H9 (cell line): ENCODE results near the gene CSMD2. TPM values are rescaled to one million over a fixed set of nuclear protein-coding genes. Genes with fewer than 3 reads are reported as not detected.

Source experiments
- DNase-seq: peaks from one replicate; pipeline ENCODE4 v3.0.0-alpha.2; 2017
- H2AFZ ChIP-seq: one replicate; pipeline ENCODE4 v1.6.1; 2013; ENCODE audit warnings: mild to moderate bottlenecking, low read length, control low read depth, moderate library complexity
- H2AK5ac ChIP-seq: 2 replicates; pipeline ENCODE4 v1.6.1; 2013; ENCODE audit warnings: low read length, control low read depth, mixed read lengths; ENCODE audit not compliant: insufficient read length
- H2BK120ac ChIP-seq: one replicate; pipeline ENCODE4 v1.6.1; 2013; ENCODE audit warnings: low read depth, mild to moderate bottlenecking, low read length, control low read depth, inconsistent platforms; ENCODE audit not compliant: poor library complexity, severe bottlenecking
- H2BK12ac ChIP-seq: 2 replicates; pipeline ENCODE4 v1.6.1; 2013; ENCODE audit warnings: low read length, control low read depth, mixed read lengths, low read depth; ENCODE audit not compliant: insufficient read length
- H2BK15ac ChIP-seq: 2 replicates; pipeline ENCODE4 v1.6.1; 2013; ENCODE audit warnings: low read depth, low read length, control low read depth
- H2BK20ac ChIP-seq: one replicate; pipeline ENCODE4 v1.6.1; 2013; ENCODE audit warnings: low read depth, mild to moderate bottlenecking, low read length, control low read depth, inconsistent platforms; ENCODE audit not compliant: poor library complexity, severe bottlenecking
- H2BK5ac ChIP-seq: 2 replicates; pipeline ENCODE4 v1.6.1; 2013; ENCODE audit warnings: low read length, control low read depth, mixed read lengths; ENCODE audit not compliant: insufficient read length
- H3K14ac ChIP-seq: 2 replicates; pipeline ENCODE4 v1.6.1; 2013; ENCODE audit warnings: low read length, control low read depth; ENCODE audit not compliant: insufficient read depth
- H3K18ac ChIP-seq: 2 replicates; pipeline ENCODE4 v1.6.1; 2013; ENCODE audit warnings: low read depth, mild to moderate bottlenecking, mixed read lengths, low read length, control low read depth; ENCODE audit not compliant: insufficient read length
- H3K23ac ChIP-seq: 2 replicates; pipeline ENCODE4 v1.6.1; 2013; ENCODE audit warnings: low read length, control low read depth, mixed read lengths, low read depth; ENCODE audit not compliant: insufficient read length
- H3K23me2 ChIP-seq: 2 replicates; pipeline ENCODE4 v1.6.1; 2013; ENCODE audit warnings: low read depth, mild to moderate bottlenecking, mixed read lengths, low read length, control low read depth; ENCODE audit not compliant: insufficient read length, poor library complexity, severe bottlenecking
- H3K27ac ChIP-seq: 2 replicates; pipeline ENCODE4 v1.5.1; 2013; ENCODE audit warnings: low read length, control low read depth, mixed read lengths, low read depth; ENCODE audit not compliant: insufficient read length
- H3K27me3 ChIP-seq: 2 replicates; pipeline ENCODE4 v1.6.1; 2013; ENCODE audit warnings: low read length, control low read depth, inconsistent platforms; ENCODE audit not compliant: insufficient read depth
- H3K4ac ChIP-seq: 2 replicates; pipeline ENCODE4 v1.6.1; 2013; ENCODE audit warnings: low read depth, mild to moderate bottlenecking, control low read depth, inconsistent platforms, low read length, moderate library complexity
- H3K4me1 ChIP-seq: 2 replicates; pipeline ENCODE4 v1.6.1; 2013; ENCODE audit warnings: low read length, control low read depth, inconsistent platforms; ENCODE audit not compliant: insufficient read depth
- H3K4me2 ChIP-seq: 2 replicates; pipeline ENCODE4 v1.6.1; 2013; ENCODE audit warnings: low read length, control low read depth, mixed read lengths; ENCODE audit not compliant: insufficient read length, insufficient read depth
- H3K56ac ChIP-seq: 2 replicates; pipeline ENCODE4 v1.6.1; 2013; ENCODE audit warnings: low read depth, mild to moderate bottlenecking, mixed read lengths, low read length, control low read depth; ENCODE audit not compliant: insufficient read length
- H3K79me1 ChIP-seq: 2 replicates; pipeline ENCODE4 v1.6.1; 2013; ENCODE audit warnings: low read depth, mild to moderate bottlenecking, moderate library complexity, low read length, control low read depth, inconsistent platforms; ENCODE audit not compliant: insufficient read depth, poor library complexity, severe bottlenecking
- H3K79me2 ChIP-seq: 2 replicates; pipeline ENCODE4 v1.6.1; 2013; ENCODE audit warnings: low read length, control low read depth, inconsistent platforms; ENCODE audit not compliant: insufficient read depth
- H3K9ac ChIP-seq: 2 replicates; pipeline ENCODE4 v1.6.1; 2013; ENCODE audit warnings: low read length, control low read depth, mixed read lengths; ENCODE audit not compliant: insufficient read length; ENCODE audit errors: extremely low read depth
- H3K9me3 ChIP-seq: one replicate; pipeline ENCODE4 v1.6.1; 2013; ENCODE audit warnings: low read depth, low read length, inconsistent platforms; ENCODE audit not compliant: control insufficient read depth
- H3T11ph ChIP-seq: one replicate; pipeline ENCODE4 v1.6.1; 2013; ENCODE audit warnings: mild to moderate bottlenecking, low read length, control low read depth, inconsistent platforms
- H4K20me1 ChIP-seq: one replicate; pipeline ENCODE4 v1.6.1; 2013; ENCODE audit not compliant: control insufficient read depth, insufficient read length, insufficient read depth
- H4K5ac ChIP-seq: 2 replicates; pipeline ENCODE4 v1.6.1; 2013; ENCODE audit warnings: low read depth, mild to moderate bottlenecking, mixed read lengths, low read length, control low read depth; ENCODE audit not compliant: insufficient read length
- H4K8ac ChIP-seq: replicated peaks from 2 replicates; pipeline ENCODE4 v1.6.1; 2013; ENCODE audit warnings: low read length, control low read depth, mixed read lengths, low read depth; ENCODE audit not compliant: insufficient read length
- H4K91ac ChIP-seq: 2 replicates; pipeline ENCODE4 v1.6.1; 2013; ENCODE audit warnings: low read depth, mild to moderate bottlenecking, moderate library complexity, mixed read lengths, low read length, control low read depth; ENCODE audit not compliant: insufficient read length
- H3K27ac Mint-ChIP-seq, 3 experiments: 2 replicates in 2 of 3; 3 replicates in 1 of 3; pipeline ENCODE4 v1.8.0; 2020 to 2021; ENCODE audit warnings: mixed read lengths in 3 of 3, mild to moderate bottlenecking in 1 of 3, moderate library complexity in 1 of 3
- H3K27me3 Mint-ChIP-seq: 2 replicates; pipeline ENCODE4 v1.8.0; 2021; ENCODE audit warnings: low read depth, mild to moderate bottlenecking, moderate library complexity, mixed read lengths
- H3K36me3 Mint-ChIP-seq, 3 experiments: 2 replicates in 2 of 3; 3 replicates in 1 of 3; pipeline ENCODE4 v1.8.0; 2020 to 2021; ENCODE audit warnings: low read depth in 3 of 3, mixed read lengths in 3 of 3; ENCODE audit not compliant: insufficient read depth in 1 of 3
- H3K4me1 Mint-ChIP-seq, 2 experiments: 2 replicates each; pipeline ENCODE4 v1.8.0; 2020; ENCODE audit warnings: mixed read lengths in 2 of 2
- H3K4me3 Mint-ChIP-seq, 2 experiments: 2 replicates in 1 of 2; 3 replicates in 1 of 2; pipeline ENCODE4 v1.8.0; 2020 to 2021; ENCODE audit warnings: mild to moderate bottlenecking in 2 of 2, mixed read lengths in 2 of 2, moderate library complexity in 1 of 2
- H3K9me3 Mint-ChIP-seq, 2 experiments: 2 replicates in 1 of 2; 3 replicates in 1 of 2; pipeline ENCODE4 v1.8.0; 2020; ENCODE audit warnings: mild to moderate bottlenecking in 2 of 2, mixed read lengths in 2 of 2, moderate library complexity in 1 of 2
- WGBS: extraction: QIAGEN DNeasy Blood & Tissue Kit; methylation state at CpG from one replicate; pipeline ENCODE4 v1.1.7; 2013; ENCODE audit warnings: missing lambda C conversion rate, low lambda C conversion rate, mixed read lengths; ENCODE audit not compliant: insufficient read length; ENCODE audit errors: extremely low coverage; 5-methylcytosine and 5-hydroxymethylcytosine counted together
- total RNA-seq: library from RNA; stranded (reverse); gene quantifications from 2 replicates; pipeline ENCODE4 v1.2.1, GENCODE V29; 2021
- TF ChIP-seq, protein P1 (sequence below): fragments of 200-600 bp; sonication (generic); conservative IDR thresholded peaks from 3 replicates; pipeline ENCODE4 v1.8.0; 2021; ENCODE audit warnings: antibody characterized with exemption, mild to moderate bottlenecking

Gene CSMD2
- total RNA-seq, 1 experiment from 2014 or later = 6.4 TPM

DNA sequence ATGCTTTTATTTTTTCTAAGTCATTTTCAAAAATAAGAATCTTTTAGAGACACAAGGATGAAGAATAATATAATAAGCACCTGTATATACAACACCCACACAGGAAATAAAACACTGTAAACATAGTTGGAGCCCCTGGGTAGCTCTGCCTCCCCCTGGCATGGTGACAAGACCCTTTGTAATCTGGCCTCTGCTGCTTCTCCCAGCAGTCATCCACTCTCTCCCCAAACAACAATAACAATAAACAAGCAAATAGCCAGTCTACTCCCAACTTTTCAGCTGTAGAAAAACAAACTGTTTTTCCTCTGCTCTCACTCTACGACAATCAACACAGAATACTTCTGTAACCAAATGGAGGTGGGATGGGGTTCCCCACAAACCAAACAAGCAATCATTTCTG lies 110.1 kb downstream of the CSMD2 start:
- Histone ChIP-seq H4K8ac (no peak overlapping the region), H3K9ac (no peak overlapping the region), H4K5ac (no peak overlapping the region), H3K9me3 (peaks cover 7% of the 10 kb centered on the region), H3K14ac (no peak overlapping the region), H3K56ac (no peak overlapping the region), H3T11ph (no peak overlapping the region), H3K23ac (no peak overlapping the region), H3K79me1 (no peaks in the 10 kb centered on the region), H3K4ac (no peak overlapping the region), H2BK20ac (no peak overlapping the region), H3K23me2 (no peaks in the 10 kb centered on the region), H4K91ac (no peak overlapping the region), H3K4me1 (no peaks in the 10 kb centered on the region), H3K4me2 (no peak overlapping the region), H2BK12ac (no peak overlapping the region), H2AK5ac (no peak overlapping the region), H4K20me1 (no peaks in the 10 kb centered on the region), H3K18ac (no peak overlapping the region), H2BK120ac (no peak overlapping the region), H2BK5ac (no peak overlapping the region), H2BK15ac (no peak overlapping the region), H3K27me3 (no peaks in the 10 kb centered on the region), H3K79me2 (no peaks in the 10 kb centered on the region), H3K27ac (no peak overlapping the region), H2AFZ (no peak overlapping the region)
- peaks cover 20 to 21% of the 10 kb centered on the region in 2 experiments for H3K4me1 Mint-ChIP-seq
- 0 out of 7 replicates have a peak overlapping the region, but pooled peaks of 1 of the 3 experiments have one; percentile 32 for H3K27ac Mint-ChIP-seq
- H3K4me3 Mint-ChIP-seq = no peak overlapping the region
- WGBS = no CpG with 5 or more reads among the region's 1 CpG
- DNase-seq = no peak
- peaks cover 0 to 18% (median 10%) of the 10 kb centered on the region in 3 experiments; a peak in 5 of 7 replicates for H3K36me3 Mint-ChIP-seq
- peaks cover 0 to 4% of the 10 kb centered on the region in 2 experiments; a peak in 2 of 5 replicates for H3K9me3 Mint-ChIP-seq
- no peaks in the 10 kb centered on the region for H3K27me3 Mint-ChIP-seq
- TF ChIP-seq, protein P1, sequence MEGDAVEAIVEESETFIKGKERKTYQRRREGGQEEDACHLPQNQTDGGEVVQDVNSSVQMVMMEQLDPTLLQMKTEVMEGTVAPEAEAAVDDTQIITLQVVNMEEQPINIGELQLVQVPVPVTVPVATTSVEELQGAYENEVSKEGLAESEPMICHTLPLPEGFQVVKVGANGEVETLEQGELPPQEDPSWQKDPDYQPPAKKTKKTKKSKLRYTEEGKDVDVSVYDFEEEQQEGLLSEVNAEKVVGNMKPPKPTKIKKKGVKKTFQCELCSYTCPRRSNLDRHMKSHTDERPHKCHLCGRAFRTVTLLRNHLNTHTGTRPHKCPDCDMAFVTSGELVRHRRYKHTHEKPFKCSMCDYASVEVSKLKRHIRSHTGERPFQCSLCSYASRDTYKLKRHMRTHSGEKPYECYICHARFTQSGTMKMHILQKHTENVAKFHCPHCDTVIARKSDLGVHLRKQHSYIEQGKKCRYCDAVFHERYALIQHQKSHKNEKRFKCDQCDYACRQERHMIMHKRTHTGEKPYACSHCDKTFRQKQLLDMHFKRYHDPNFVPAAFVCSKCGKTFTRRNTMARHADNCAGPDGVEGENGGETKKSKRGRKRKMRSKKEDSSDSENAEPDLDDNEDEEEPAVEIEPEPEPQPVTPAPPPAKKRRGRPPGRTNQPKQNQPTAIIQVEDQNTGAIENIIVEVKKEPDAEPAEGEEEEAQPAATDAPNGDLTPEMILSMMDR = no peak
